Measurements from ENCODE around the gene BLTP2.

GRCh38 chr17:28657756-28658155 is 12.8 kb upstream of the BLTP2 start:
- TF ChIP-seq, protein P1, sequence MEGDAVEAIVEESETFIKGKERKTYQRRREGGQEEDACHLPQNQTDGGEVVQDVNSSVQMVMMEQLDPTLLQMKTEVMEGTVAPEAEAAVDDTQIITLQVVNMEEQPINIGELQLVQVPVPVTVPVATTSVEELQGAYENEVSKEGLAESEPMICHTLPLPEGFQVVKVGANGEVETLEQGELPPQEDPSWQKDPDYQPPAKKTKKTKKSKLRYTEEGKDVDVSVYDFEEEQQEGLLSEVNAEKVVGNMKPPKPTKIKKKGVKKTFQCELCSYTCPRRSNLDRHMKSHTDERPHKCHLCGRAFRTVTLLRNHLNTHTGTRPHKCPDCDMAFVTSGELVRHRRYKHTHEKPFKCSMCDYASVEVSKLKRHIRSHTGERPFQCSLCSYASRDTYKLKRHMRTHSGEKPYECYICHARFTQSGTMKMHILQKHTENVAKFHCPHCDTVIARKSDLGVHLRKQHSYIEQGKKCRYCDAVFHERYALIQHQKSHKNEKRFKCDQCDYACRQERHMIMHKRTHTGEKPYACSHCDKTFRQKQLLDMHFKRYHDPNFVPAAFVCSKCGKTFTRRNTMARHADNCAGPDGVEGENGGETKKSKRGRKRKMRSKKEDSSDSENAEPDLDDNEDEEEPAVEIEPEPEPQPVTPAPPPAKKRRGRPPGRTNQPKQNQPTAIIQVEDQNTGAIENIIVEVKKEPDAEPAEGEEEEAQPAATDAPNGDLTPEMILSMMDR (IDR thresholded peaks at IDR 0.05): no peak
- no peak for TF ChIP-seq POLR2AphosphoS5 (IDR thresholded peaks at IDR 0.05)
- TF ChIP-seq POLR2A (IDR thresholded peaks at IDR 0.05): no peak
- no peak for TF ChIP-seq EP300 (IDR thresholded peaks at IDR 0.05)

All from upper lobe of left lung (tissue), 4 donors.